Natural killer cell (primary cell): Measurements from ENCODE around the gene TMEM236. TPM values are rescaled to one million over a fixed set of nuclear protein-coding genes. Genes with fewer than 3 reads are reported as not detected.

Experiments used
- ATAC-seq, 3 donors: fragments of 150-1000 bp in 2 of 3; fragments of 200-7000 bp in 1 of 3; cut with Tn5 transposase; 1 replicate in 1 of 3; 2 replicates in 2 of 3; pipeline ENCODE4 v1.10.0; 2021; ENCODE audit warnings: mild to moderate bottlenecking in 2 of 3, moderate library complexity in 2 of 3
- DNase-seq, 2 donors: peaks; one replicate each; pipeline versions ENCODE4 v3.0.0 to v3.0.0-alpha.2; 2013 to 2021; ENCODE audit warnings: mixed read lengths in 1 of 2
- H3K27ac ChIP-seq: one replicate; pipeline ENCODE4 v1.5.1; 2013; ENCODE audit warnings: mild to moderate bottlenecking, low read length
- H3K27me3 ChIP-seq: one replicate; pipeline ENCODE4 v1.6.1; 2013; ENCODE audit warnings: low read length; ENCODE audit not compliant: control insufficient read depth, insufficient read depth
- H3K36me3 ChIP-seq: one replicate; pipeline ENCODE4 v1.6.1; 2013; ENCODE audit warnings: low read length; ENCODE audit not compliant: control insufficient read depth, insufficient read depth
- H3K4me1 ChIP-seq: one replicate; pipeline ENCODE4 v1.6.1; 2013; ENCODE audit warnings: low read length; ENCODE audit not compliant: control insufficient read depth, insufficient read depth
- H3K4me3 ChIP-seq: one replicate; pipeline ENCODE4 v1.5.1; 2013; ENCODE audit warnings: low read length
- H3K9me3 ChIP-seq: one replicate; pipeline ENCODE4 v1.6.1; 2013; ENCODE audit warnings: low read length; ENCODE audit not compliant: control insufficient read depth, insufficient read depth
- H3K27ac Mint-ChIP-seq, 2 donors: one replicate each; pipeline ENCODE4 v1.8.0; 2022; ENCODE audit warnings: mild to moderate bottlenecking in 2 of 2, mixed read lengths in 2 of 2, moderate library complexity in 1 of 2
- H3K27me3 Mint-ChIP-seq, 2 donors: one replicate each; pipeline ENCODE4 v1.8.0; 2022; ENCODE audit warnings: low read depth in 2 of 2, mixed read lengths in 2 of 2
- H3K36me3 Mint-ChIP-seq: one replicate; pipeline ENCODE4 v1.8.0; 2022; ENCODE audit warnings: mixed read lengths
- H3K4me1 Mint-ChIP-seq, 2 donors: one replicate each; pipeline ENCODE4 v1.8.0; 2022; ENCODE audit warnings: mixed read lengths in 2 of 2
- H3K4me3 Mint-ChIP-seq: one replicate; pipeline ENCODE4 v1.8.0; 2022; ENCODE audit warnings: mild to moderate bottlenecking, moderate library complexity, mixed read lengths
- H3K9me3 Mint-ChIP-seq, 2 donors: one replicate each; pipeline ENCODE4 v1.8.0; 2022; ENCODE audit warnings: mixed read lengths in 2 of 2
- CTCF ChIP-seq: fragments of 200-600 bp; IDR thresholded peaks from one replicate; pipeline ENCODE4 v1.8.0; 2022; ENCODE audit warnings: antibody characterized with exemption
- WGBS: methylation state at CpG from one replicate; pipeline ENCODE4 v1.1.7; 2013; ENCODE audit warnings: missing lambda C conversion rate; ENCODE audit not compliant: insufficient coverage; 5-methylcytosine and 5-hydroxymethylcytosine counted together
- intact Hi-C: fragments of 100-400 bp; cut with micrococcal nuclease; formaldehyde crosslinking; loops from one replicate; pipeline ENCODE4 v1.14.2; 2022
- total RNA-seq, 4 donors: library from RNA; stranded (reverse); fragments of 120-200 nt in 1 of 4; gene quantifications; one replicate each; pipeline versions ENCODE4 v1.2.3 to v1.2.4, GENCODE V29; 2013 to 2022

Gene TMEM236
- total RNA-seq, 3 donors from 2014 or later (not counting 1 experiment from before 2014, with no cell fraction given) = 0.16 to 0.20 (median 0.16) TPM

GRCh38 chr10:17805921-17806577, 54.0 kb downstream of the TMEM236 start:
- H3K4me3 ChIP-seq = no peak overlapping the region
- peak in 1 of 2 donors; percentile 30 for DNase-seq
- WGBS = 57% methylated on average over 5 of the region's 7 CpGs
- no peaks in the 10 kb centered on the region for H3K9me3 Mint-ChIP-seq
- no peaks in the 10 kb centered on the region for H3K27me3 ChIP-seq
- no peak overlapping the region for H3K27ac Mint-ChIP-seq
- TF ChIP-seq CTCF = no peak
- H3K4me3 Mint-ChIP-seq = no peak overlapping the region
- H3K36me3 Mint-ChIP-seq = no peaks in the 10 kb centered on the region
- no peaks in the 10 kb centered on the region for H3K9me3 ChIP-seq
- H3K36me3 ChIP-seq = no peaks in the 10 kb centered on the region
- peaks cover 0 to 10% of the 10 kb centered on the region in 2 donors for H3K4me1 Mint-ChIP-seq
- no peak overlapping the region for H3K27ac ChIP-seq
- peak; percentile 37 to 73 (median 47) for ATAC-seq
- H3K27me3 Mint-ChIP-seq = peaks cover 18 to 19% of the 10 kb centered on the region in 2 donors
- H3K4me1 ChIP-seq = peaks cover 4% of the 10 kb centered on the region
- intact Hi-C loops = no loop called here

GRCh38 chr10:17808971-17809841, 57.2 kb downstream of the TMEM236 start, which contains the start of gene MRC1:
Gene MRC1, plus strand, starts transcription at chr10:17809348. Its CDS starts 118 bp downstream, at chr10:17809466.
- Histone ChIP-seq H3K27me3 (no peaks in the 10 kb centered on the region), H3K36me3 (no peaks in the 10 kb centered on the region), H3K9me3 (no peaks in the 10 kb centered on the region), H3K4me3 (no peak within 1 kb of the TSS), H3K4me1 (peaks cover 4% of the 10 kb centered on the region), H3K27ac (no peak within 1 kb of the TSS)
- ATAC-seq (peak in 1 of 3 donors; percentile 21), DNase-seq (peak in 1 of 2 donors; percentile 7)
- 35% methylated on average over 23 of the region's 23 CpGs for WGBS
- H3K9me3 Mint-ChIP-seq = no peaks in the 10 kb centered on the region
- H3K27me3 Mint-ChIP-seq = peaks cover 18 to 19% of the 10 kb centered on the region in 2 donors
- H3K4me1 Mint-ChIP-seq = peaks cover 0 to 10% of the 10 kb centered on the region in 2 donors
- H3K36me3 Mint-ChIP-seq = no peaks in the 10 kb centered on the region
- TF ChIP-seq CTCF = no peak
- H3K4me3 Mint-ChIP-seq = no peak within 1 kb of the TSS
- intact Hi-C loops = no loop called here
- H3K27ac Mint-ChIP-seq = no peak within 1 kb of the TSS

GRCh38 chr10:17811146-17811865, 59.3 kb downstream of the TMEM236 start:
- DNase-seq (no peak), ATAC-seq (no peak)
- 47% methylated on average over 3 of the region's 4 CpGs for WGBS
- no peak for TF ChIP-seq CTCF
- no peaks in the 10 kb centered on the region for H3K9me3 Mint-ChIP-seq
- no peak overlapping the region for H3K27ac Mint-ChIP-seq
- Histone ChIP-seq H3K4me3 (no peak overlapping the region), H3K4me1 (peaks cover 6% of the 10 kb centered on the region), H3K36me3 (no peaks in the 10 kb centered on the region), H3K27me3 (no peaks in the 10 kb centered on the region), H3K9me3 (no peaks in the 10 kb centered on the region), H3K27ac (no peak overlapping the region)
- H3K36me3 Mint-ChIP-seq = no peaks in the 10 kb centered on the region
- intact Hi-C loops = no loop called here
- H3K27me3 Mint-ChIP-seq = peaks cover 18 to 23% of the 10 kb centered on the region in 2 donors
- peaks cover 0 to 10% of the 10 kb centered on the region in 2 donors for H3K4me1 Mint-ChIP-seq
- H3K4me3 Mint-ChIP-seq = no peak overlapping the region
